HCT116 (cell line): ENCODE results near the gene DCAF8L1.

Experiments
- EZH2 ChIP-seq: fragments of 200-600 bp; sonication (generic); IDR thresholded peaks from 2 replicates; pipeline ENCODE4 v1.6.1; 2017; ENCODE audit warnings: antibody characterized with exemption, mixed run types
- SRF ChIP-seq: IDR thresholded peaks from 2 replicates; pipeline ENCODE4 v1.6.1; 2012; ENCODE audit warnings: low read depth
- TF ChIP-seq, protein P1 (sequence below), 3 experiments: fragments of 200-600 bp in 1 of 3; sonication (generic) in 1 of 3; IDR thresholded peaks in 2 of 3; conservative IDR thresholded peaks in 1 of 3; 2 replicates each; pipeline ENCODE4 v1.5.1; 2012 to 2017; ENCODE audit warnings: low read depth in 2 of 3, low read length in 2 of 3, antibody characterized with exemption in 1 of 3, borderline replicate concordance in 1 of 3, control low read depth in 1 of 3, mild to moderate bottlenecking in 1 of 3, mixed read lengths in 1 of 3, mixed run types in 1 of 3, moderate library complexity in 1 of 3; ENCODE audit not compliant: insufficient read depth in 1 of 3

DNA sequence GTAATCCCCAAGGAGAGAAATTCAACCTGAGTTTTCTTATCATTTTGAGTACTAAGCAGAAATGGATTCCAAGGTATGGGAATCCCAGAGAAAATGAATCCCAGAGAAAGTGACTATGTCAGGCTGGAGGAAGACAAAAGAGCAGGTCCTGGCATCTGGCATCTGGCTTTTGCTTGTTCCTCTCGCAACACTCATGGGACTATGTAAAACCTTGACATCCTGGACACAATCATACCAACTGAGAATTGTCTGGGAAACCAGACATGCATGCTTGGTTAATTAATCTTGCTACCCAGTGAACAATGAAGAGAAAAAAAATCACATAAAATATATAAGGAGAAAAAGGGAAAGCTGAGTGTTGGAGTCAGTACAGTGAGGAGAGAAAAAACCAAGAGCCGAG, 12.9 kb downstream of the DCAF8L1 start:
- TF ChIP-seq, protein P1, sequence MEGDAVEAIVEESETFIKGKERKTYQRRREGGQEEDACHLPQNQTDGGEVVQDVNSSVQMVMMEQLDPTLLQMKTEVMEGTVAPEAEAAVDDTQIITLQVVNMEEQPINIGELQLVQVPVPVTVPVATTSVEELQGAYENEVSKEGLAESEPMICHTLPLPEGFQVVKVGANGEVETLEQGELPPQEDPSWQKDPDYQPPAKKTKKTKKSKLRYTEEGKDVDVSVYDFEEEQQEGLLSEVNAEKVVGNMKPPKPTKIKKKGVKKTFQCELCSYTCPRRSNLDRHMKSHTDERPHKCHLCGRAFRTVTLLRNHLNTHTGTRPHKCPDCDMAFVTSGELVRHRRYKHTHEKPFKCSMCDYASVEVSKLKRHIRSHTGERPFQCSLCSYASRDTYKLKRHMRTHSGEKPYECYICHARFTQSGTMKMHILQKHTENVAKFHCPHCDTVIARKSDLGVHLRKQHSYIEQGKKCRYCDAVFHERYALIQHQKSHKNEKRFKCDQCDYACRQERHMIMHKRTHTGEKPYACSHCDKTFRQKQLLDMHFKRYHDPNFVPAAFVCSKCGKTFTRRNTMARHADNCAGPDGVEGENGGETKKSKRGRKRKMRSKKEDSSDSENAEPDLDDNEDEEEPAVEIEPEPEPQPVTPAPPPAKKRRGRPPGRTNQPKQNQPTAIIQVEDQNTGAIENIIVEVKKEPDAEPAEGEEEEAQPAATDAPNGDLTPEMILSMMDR (IDR thresholded peaks at IDR 0.05 in 2 of 3, conservative IDR thresholded peaks at IDR 0.05 in 1 of 3; ENCODE audit: borderline replicate concordance in 1 of 3, insufficient read depth in 1 of 3, low read depth in 2 of 3, low read length in 2 of 3): no peak
- TF ChIP-seq EZH2 (no peak), SRF (no peak)
